ENCODE results near the gene MBD3L2.
"Not testable (repeated sequence)": the region's sequence is repeated elsewhere in the genome, so short reads cannot be mapped to it uniquely, and the experiment has no call there.

Gene MBD3L2

DNA sequence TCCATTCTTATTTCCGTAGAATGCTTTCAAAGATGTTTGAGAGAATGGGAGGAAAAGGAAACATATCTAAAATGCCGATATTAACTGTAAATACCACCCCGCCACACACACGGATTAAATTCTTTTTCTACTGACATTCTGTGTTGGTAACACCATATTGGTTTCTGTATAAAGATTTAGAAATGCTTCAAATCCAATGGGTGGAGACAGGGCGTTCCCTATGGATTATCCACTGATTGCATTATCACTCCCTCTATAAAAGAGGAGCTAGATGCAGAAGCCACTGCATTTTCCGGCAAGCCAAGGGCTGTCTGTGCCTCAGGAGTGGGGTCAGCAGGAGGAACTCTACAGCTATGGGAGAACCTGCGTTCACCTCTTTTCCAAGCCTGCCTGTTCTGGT lies at the start of gene MBD3L2:
Gene MBD3L2, plus strand, starts transcription at position 301 of the 400 bp plus-strand sequence. Its CDS starts 53 bp downstream, at position 354.
- H3K27ac ChIP-seq (ENCODE audit: low read depth, low read length); H3K36me3 ChIP-seq (ENCODE audit: insufficient read depth, low read length); H3K9me3 ChIP-seq (ENCODE audit: low read length); H3K27me3 ChIP-seq (ENCODE audit: control insufficient read depth in 1 of 2, insufficient read depth in 2 of 2, low read length in 2 of 2); H3K4me3 ChIP-seq (ENCODE audit: low read depth in 1 of 2, low read length in 2 of 2); H3K4me1 ChIP-seq (ENCODE audit: insufficient read depth, low read length); H3K9ac ChIP-seq (ENCODE audit: low read length): not testable (repeated sequence)

DNA sequence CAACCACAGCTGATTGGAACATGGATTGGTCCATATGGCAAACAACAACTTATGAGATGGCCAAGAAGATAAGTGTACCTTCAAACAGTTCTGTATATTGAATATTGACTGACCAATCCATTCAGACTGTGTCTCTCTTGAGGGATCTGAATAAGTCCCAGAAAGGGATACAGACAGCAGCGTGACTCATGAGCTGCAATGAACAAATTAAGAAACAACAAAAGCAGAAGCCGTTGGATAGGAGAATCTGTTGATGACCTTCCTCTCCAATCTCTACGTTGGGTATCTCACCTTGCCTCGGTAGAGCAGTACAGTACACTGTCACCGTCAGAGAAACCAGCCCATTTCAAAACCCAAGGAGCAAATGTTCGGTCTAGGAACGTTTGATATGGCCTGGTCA lies 49.2 kb upstream of the MBD3L2 start:
- Histone ChIP-seq H3K4me1 (ENCODE audit: insufficient read depth, low read length) (no peaks in the 10 kb centered on the region), H3K27ac (ENCODE audit: low read depth, low read length) (no peak overlapping the region), H3K27me3 (ENCODE audit: control insufficient read depth in 1 of 2, insufficient read depth in 2 of 2, low read length in 2 of 2) (no peaks in the 10 kb centered on the region), H3K9me3 (ENCODE audit: low read length) (no peaks in the 10 kb centered on the region), H3K4me3 (ENCODE audit: low read depth in 1 of 2, low read length in 2 of 2) (no peak overlapping the region), H3K36me3 (ENCODE audit: insufficient read depth, low read length) (no peaks in the 10 kb centered on the region), H3K9ac (ENCODE audit: low read length) (no peak overlapping the region)

DNA sequence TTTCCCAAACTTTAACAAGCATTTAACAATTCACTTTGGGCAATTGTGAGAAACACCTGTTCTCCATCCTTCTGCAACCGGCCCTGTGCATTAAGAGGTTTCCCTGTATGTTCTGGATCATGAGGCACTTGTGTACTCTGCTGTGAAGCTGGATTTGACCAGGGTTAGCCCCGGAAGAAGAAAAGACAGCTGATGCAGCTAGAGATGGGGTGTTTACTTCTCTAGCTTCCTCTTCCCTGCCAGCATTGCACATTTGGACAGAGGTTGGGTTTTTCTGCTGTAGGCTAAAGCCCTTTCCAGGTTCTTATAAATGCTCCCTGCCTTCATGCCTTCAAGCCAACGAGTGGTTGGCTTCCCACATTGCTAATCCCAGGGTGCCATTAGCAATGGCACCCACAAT lies 48.8 kb upstream of the MBD3L2 start:
- Histone ChIP-seq H3K9me3 (ENCODE audit: low read length) (no peaks in the 10 kb centered on the region), H3K27ac (ENCODE audit: low read depth, low read length) (no peak overlapping the region), H3K36me3 (ENCODE audit: insufficient read depth, low read length) (no peaks in the 10 kb centered on the region), H3K4me1 (ENCODE audit: insufficient read depth, low read length) (no peaks in the 10 kb centered on the region), H3K27me3 (ENCODE audit: control insufficient read depth in 1 of 2, insufficient read depth in 2 of 2, low read length in 2 of 2) (no peaks in the 10 kb centered on the region), H3K4me3 (ENCODE audit: low read depth in 1 of 2, low read length in 2 of 2) (no peak overlapping the region), H3K9ac (ENCODE audit: low read length) (no peak overlapping the region)

DNA sequence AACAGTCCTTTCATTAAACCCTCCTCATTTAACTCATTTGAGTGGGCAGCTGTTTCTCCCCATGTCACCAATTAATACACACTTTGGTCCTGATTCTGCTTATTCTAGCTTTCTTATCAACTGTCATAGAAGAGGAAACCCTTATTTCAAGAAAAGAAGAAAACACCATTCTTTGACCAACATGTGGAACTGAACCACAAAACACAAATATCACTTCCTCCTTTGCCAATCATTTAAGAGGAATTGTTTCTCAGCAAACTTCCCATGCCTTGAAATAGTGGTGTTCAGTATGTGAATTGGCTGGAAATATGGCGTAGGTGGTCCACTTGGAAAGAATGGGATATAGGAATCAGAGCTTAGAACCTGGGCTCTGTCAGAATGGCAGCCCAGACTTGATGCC lies 48.3 kb upstream of the MBD3L2 start:
- H3K27me3 ChIP-seq (ENCODE audit: control insufficient read depth in 1 of 2, insufficient read depth in 2 of 2, low read length in 2 of 2) = no peaks in the 10 kb centered on the region
- no peaks in the 10 kb centered on the region for H3K36me3 ChIP-seq (ENCODE audit: insufficient read depth, low read length)
- H3K9ac ChIP-seq (ENCODE audit: low read length) = no peak overlapping the region
- H3K27ac ChIP-seq (ENCODE audit: low read depth, low read length) = no peak overlapping the region
- H3K9me3 ChIP-seq (ENCODE audit: low read length) = no peaks in the 10 kb centered on the region
- no peak overlapping the region for H3K4me3 ChIP-seq (ENCODE audit: low read depth in 1 of 2, low read length in 2 of 2)
- no peaks in the 10 kb centered on the region for H3K4me1 ChIP-seq (ENCODE audit: insufficient read depth, low read length)

DNA sequence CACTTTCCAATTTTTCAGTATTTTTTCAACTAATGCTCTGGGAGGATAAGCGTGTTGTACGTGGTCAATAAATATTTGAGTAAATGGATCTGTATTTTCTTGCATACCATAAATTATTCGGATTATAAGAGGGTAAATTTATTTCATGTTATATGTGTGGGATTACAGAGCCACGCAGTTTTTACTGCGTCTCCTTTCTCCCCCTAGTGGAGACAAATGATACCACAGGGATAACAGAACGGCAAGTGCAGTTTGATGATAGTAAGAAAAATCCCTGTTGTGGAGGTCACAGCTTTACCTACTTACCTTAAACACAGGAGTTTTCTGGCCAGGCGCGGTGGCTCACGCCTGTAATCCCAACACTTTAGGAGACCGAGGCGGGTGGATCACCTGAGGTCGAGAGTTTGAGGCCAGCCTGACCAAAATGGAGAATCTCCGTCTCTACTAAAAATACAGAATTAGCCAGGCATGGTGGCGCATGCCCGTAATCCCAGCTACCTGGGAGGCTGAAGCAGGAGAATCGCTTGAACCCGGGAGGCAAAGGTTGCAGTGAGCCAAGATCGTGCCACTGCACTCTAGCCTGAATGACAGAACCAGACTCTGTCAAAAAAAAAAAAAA lies 44.7 kb upstream of the MBD3L2 start:
- no peaks in the 10 kb centered on the region for H3K9me3 ChIP-seq (ENCODE audit: low read length)
- H3K9ac ChIP-seq (ENCODE audit: low read length) = no peak overlapping the region
- H3K27me3 ChIP-seq (ENCODE audit: control insufficient read depth in 1 of 2, insufficient read depth in 2 of 2, low read length in 2 of 2) = no peaks in the 10 kb centered on the region
- H3K4me1 ChIP-seq (ENCODE audit: insufficient read depth, low read length) = no peaks in the 10 kb centered on the region
- no peak overlapping the region for H3K27ac ChIP-seq (ENCODE audit: low read depth, low read length)
- H3K4me3 ChIP-seq (ENCODE audit: low read depth in 1 of 2, low read length in 2 of 2) = no peak overlapping the region
- H3K36me3 ChIP-seq (ENCODE audit: insufficient read depth, low read length) = no peaks in the 10 kb centered on the region

DNA sequence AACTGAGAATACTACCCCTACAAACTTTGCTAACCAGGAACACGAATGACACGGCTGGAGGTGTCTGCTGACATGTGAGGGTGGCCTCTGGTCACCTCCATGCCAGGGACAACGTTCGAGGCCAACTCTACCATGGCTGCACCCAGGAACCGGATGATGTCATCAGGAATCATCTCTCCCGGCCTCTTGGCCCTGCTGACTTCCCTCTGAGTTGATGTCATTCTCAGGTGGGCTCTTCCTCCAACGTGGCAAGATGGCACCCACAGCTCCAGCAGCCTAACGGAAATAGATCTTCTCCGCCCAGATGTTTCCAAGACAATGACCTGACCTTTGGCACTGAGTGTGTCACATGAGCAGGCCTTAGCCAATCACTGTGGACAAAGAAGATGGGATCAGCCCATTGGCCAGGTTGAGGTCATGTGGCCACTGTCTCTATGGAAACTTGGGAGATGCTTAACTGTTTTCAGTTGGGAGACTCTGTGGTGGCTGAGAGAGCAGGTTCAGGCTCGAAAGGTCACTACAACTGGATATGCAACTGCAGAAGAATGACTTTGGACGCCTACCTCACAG lies 42.9 kb upstream of the MBD3L2 start:
- Histone ChIP-seq H3K27me3 (ENCODE audit: control insufficient read depth in 1 of 2, insufficient read depth in 2 of 2, low read length in 2 of 2) (no peaks in the 10 kb centered on the region), H3K9ac (ENCODE audit: low read length) (no peak overlapping the region), H3K36me3 (ENCODE audit: insufficient read depth, low read length) (no peaks in the 10 kb centered on the region), H3K4me3 (ENCODE audit: low read depth in 1 of 2, low read length in 2 of 2) (no peak overlapping the region), H3K9me3 (ENCODE audit: low read length) (no peaks in the 10 kb centered on the region), H3K4me1 (ENCODE audit: insufficient read depth, low read length) (no peaks in the 10 kb centered on the region), H3K27ac (ENCODE audit: low read depth, low read length) (no peak overlapping the region)

DNA sequence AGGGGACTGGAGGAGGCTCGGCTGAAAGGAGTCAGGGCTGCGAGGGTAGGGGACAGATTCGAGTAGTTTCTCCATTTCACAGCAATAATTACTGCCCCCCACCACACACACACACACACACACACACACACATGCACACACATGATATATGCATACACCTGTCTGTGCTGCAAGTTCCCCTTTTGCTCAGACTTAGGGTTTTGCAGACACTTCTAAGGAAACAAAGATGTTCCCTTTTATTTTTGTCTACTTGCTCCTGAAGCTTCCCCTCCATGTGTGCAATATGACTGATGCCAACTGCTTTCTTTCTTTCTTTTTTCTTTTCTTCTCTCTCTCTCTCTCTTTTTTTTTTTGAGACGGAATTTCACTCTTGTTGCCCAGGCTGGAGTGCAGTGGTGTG lies 41.3 kb upstream of the MBD3L2 start:
- Histone ChIP-seq H3K4me1 (ENCODE audit: insufficient read depth, low read length) (no peaks in the 10 kb centered on the region), H3K9me3 (ENCODE audit: low read length) (no peaks in the 10 kb centered on the region), H3K9ac (ENCODE audit: low read length) (no peak overlapping the region), H3K27me3 (ENCODE audit: control insufficient read depth in 1 of 2, insufficient read depth in 2 of 2, low read length in 2 of 2) (no peaks in the 10 kb centered on the region), H3K27ac (ENCODE audit: low read depth, low read length) (no peak overlapping the region), H3K36me3 (ENCODE audit: insufficient read depth, low read length) (no peaks in the 10 kb centered on the region), H3K4me3 (ENCODE audit: low read depth in 1 of 2, low read length in 2 of 2) (no peak overlapping the region)

DNA sequence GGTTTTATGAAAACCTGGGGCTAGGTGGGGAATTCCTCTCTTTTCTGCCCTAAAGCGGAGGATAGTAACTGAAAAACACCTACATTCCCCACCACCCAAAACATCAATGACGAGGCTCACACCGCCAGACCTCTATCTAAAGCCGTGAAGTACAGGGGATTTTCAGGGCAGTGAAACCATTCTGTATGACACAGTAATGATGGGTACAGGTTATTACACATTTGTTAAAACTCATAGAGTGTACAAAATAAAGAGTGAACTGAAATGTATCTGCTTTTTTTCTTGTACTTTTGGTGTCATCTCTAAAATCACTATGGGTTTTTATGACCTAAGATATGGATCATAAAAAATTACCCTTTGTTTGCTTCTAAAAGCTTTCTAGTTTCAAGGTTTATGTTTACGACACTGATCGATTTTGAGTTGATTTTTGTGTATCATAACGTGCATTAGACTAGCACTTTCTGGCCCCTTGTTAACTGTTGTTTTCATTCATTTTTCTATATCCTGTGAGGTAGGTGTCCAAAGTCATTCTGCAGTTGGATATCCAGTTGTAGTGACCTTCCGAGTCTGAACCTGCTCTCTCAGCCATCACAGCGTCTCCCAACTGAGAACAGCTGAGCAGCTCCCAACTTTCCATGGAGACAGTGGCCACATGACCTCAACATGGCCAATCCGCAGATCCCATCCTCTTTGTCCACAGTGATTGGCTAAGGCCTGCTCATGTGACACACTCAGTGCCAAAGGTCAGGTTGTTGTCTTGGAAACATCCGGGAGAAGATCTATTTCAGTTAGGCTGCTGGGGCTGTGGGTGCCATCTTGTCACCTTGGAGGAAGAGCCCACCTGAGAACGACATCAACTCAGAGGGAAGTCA lies 38.2 kb upstream of the MBD3L2 start:
- Histone ChIP-seq H3K9me3 (ENCODE audit: low read length) (no peaks in the 10 kb centered on the region), H3K27me3 (ENCODE audit: control insufficient read depth in 1 of 2, insufficient read depth in 2 of 2, low read length in 2 of 2) (no peaks in the 10 kb centered on the region), H3K9ac (ENCODE audit: low read length) (no peak overlapping the region), H3K4me1 (ENCODE audit: insufficient read depth, low read length) (no peaks in the 10 kb centered on the region), H3K27ac (ENCODE audit: low read depth, low read length) (no peak overlapping the region), H3K4me3 (ENCODE audit: low read depth in 1 of 2, low read length in 2 of 2) (no peak overlapping the region), H3K36me3 (ENCODE audit: insufficient read depth, low read length) (no peaks in the 10 kb centered on the region)

DNA sequence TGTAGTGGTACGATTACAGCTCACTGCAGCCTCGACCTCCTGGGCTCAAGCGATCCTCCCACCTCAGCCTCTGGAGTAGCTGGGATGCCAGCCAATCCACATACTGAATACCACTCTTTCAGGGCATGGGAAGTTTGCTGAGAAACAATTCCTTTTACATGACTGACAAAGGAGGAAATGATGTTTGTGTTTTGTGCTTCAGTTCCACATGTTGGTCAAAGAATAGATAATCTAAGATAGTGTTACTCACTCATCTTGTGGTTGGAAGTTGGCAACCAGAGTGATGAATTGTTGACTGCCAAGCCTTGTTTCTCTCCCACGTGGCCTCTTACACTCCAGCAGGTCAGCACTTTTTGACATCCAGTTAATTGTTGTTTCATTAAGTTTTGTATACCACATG lies 35.4 kb upstream of the MBD3L2 start:
- H3K9ac ChIP-seq (ENCODE audit: low read length) = no peak overlapping the region
- H3K9me3 ChIP-seq (ENCODE audit: low read length) = no peaks in the 10 kb centered on the region
- H3K4me3 ChIP-seq (ENCODE audit: low read depth in 1 of 2, low read length in 2 of 2) = no peak overlapping the region
- H3K36me3 ChIP-seq (ENCODE audit: insufficient read depth, low read length) = no peaks in the 10 kb centered on the region
- H3K4me1 ChIP-seq (ENCODE audit: insufficient read depth, low read length) = no peaks in the 10 kb centered on the region
- H3K27ac ChIP-seq (ENCODE audit: low read depth, low read length) = no peak overlapping the region
- H3K27me3 ChIP-seq (ENCODE audit: control insufficient read depth in 1 of 2, insufficient read depth in 2 of 2, low read length in 2 of 2) = no peaks in the 10 kb centered on the region

DNA sequence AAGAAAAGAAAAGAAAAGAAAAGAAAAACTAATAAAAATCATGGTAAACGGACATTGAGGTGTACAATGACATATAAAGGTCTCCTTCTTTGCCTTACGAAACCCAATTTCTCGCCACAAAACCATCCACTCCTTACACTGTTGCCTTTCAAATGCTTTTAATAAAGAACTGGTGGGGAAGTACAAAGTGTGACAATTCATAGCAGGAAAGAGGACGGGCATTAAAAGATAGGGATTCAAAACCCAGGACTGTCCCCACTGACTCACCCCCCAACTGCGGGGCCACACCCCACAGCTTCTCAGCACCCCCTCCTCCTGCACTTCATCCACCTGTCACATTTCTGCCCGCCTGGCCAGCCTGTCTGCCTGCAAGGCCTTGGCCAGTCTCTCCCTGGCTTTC lies 30.3 kb upstream of the MBD3L2 start:
- Histone ChIP-seq H3K27ac (ENCODE audit: low read depth, low read length) (no peak overlapping the region), H3K9me3 (ENCODE audit: low read length) (no peaks in the 10 kb centered on the region), H3K4me3 (ENCODE audit: low read depth in 1 of 2, low read length in 2 of 2) (no peak overlapping the region), H3K27me3 (ENCODE audit: control insufficient read depth in 1 of 2, insufficient read depth in 2 of 2, low read length in 2 of 2) (no peaks in the 10 kb centered on the region), H3K9ac (ENCODE audit: low read length) (no peak overlapping the region), H3K4me1 (ENCODE audit: insufficient read depth, low read length) (no peaks in the 10 kb centered on the region), H3K36me3 (ENCODE audit: insufficient read depth, low read length) (no peaks in the 10 kb centered on the region)

DNA sequence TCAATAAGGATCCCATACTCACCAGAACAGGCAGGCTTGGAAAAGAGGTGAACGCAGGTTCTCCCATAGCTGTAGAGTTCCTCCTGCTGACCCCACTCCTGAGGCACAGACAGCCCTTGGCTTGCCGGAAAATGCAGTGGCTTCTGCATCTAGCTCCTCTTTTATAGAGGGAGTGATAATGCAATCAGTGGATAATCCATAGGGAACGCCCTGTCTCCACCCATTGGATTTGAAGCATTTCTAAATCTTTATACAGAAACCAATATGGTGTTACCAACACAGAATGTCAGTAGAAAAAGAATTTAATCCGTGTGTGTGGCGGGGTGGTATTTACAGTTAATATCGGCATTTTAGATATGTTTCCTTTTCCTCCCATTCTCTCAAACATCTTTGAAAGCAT lies 27.8 kb upstream of the MBD3L2 start, which contains the start of gene MBD3L2B:
Gene MBD3L2B, minus strand, starts transcription at position 101 of the 400 bp plus-strand sequence. Its CDS starts 34 bp downstream, at position 67.
- not testable (repeated sequence) for H3K4me3 ChIP-seq (ENCODE audit: low read depth in 1 of 2, low read length in 2 of 2); H3K27ac ChIP-seq (ENCODE audit: low read depth, low read length); H3K9me3 ChIP-seq (ENCODE audit: low read length); H3K27me3 ChIP-seq (ENCODE audit: control insufficient read depth in 1 of 2, insufficient read depth in 2 of 2, low read length in 2 of 2); H3K4me1 ChIP-seq (ENCODE audit: insufficient read depth, low read length); H3K36me3 ChIP-seq (ENCODE audit: insufficient read depth, low read length); H3K9ac ChIP-seq (ENCODE audit: low read length)
